HG03039 (cell line): Measurements from ENCODE around the gene TERB2.
"Not testable (repeated sequence)": the region's sequence is repeated elsewhere in the genome, so short reads cannot be mapped to it uniquely, and the experiment has no call there.

Source experiments
- ATAC-seq: cut with Tn5 transposase; IDR thresholded peaks from one replicate; pipeline ENCODE4 v1.9.1; 2021; ENCODE audit warnings: mild to moderate bottlenecking, moderate library complexity; ENCODE audit not compliant: unreplicated experiment

TERB2 gene

GRCh38 chr15:44956388-44956787 lies at the start of gene TERB2:
Gene TERB2 (plus strand): TSS chr15:44956687. CDS start chr15:44956719, 32 bp downstream.
- no peak for ATAC-seq

GRCh38 chr15:44909423-44909822 lies 47.1 kb upstream of the TERB2 start:
- ATAC-seq, result no peak

- ATAC-seq, result no peak
These were observed 45.4 kb upstream of the TERB2 start for GRCh38 chr15:44910981-44911625.

- not testable (repeated sequence) for ATAC-seq
These were observed 44.3 kb upstream of the TERB2 start for GRCh38 chr15:44912186-44912585.

GRCh38 chr15:44912974-44913448 lies 43.5 kb upstream of the TERB2 start:
- ATAC-seq, result not testable (repeated sequence)

GRCh38 chr15:44918136-44918535 lies 38.4 kb upstream of the TERB2 start:
- ATAC-seq, result no peak

- ATAC-seq, result not testable (repeated sequence)
These were observed 27.8 kb upstream of the TERB2 start for GRCh38 chr15:44928658-44929057.

- not testable (repeated sequence) for ATAC-seq
These were observed 26.2 kb upstream of the TERB2 start for GRCh38 chr15:44930283-44930682.

GRCh38 chr15:44958302-44958701 lies 1.8 kb downstream of the TERB2 start:
- not testable (repeated sequence) for ATAC-seq

GRCh38 chr15:44968475-44968874 lies 12.0 kb downstream of the TERB2 start:
- no peak for ATAC-seq

GRCh38 chr15:44971036-44971435 lies 14.5 kb downstream of the TERB2 start:
- ATAC-seq, result no peak

- not testable (repeated sequence) for ATAC-seq
These were observed 19.7 kb downstream of the TERB2 start for GRCh38 chr15:44976183-44976582.

- ATAC-seq, result not testable (repeated sequence)
These were observed 21.3 kb downstream of the TERB2 start for GRCh38 chr15:44977781-44978180.

GRCh38 chr15:44979617-44980339 lies 23.3 kb downstream of the TERB2 start:
- ATAC-seq, result not testable (repeated sequence)

GRCh38 chr15:44984144-44984543 lies 27.7 kb downstream of the TERB2 start:
- not testable (repeated sequence) for ATAC-seq

- ATAC-seq, result not testable (repeated sequence)
These were observed 30.0 kb downstream of the TERB2 start for GRCh38 chr15:44986346-44987055.

- ATAC-seq, result not testable (repeated sequence)
These were observed 31.2 kb downstream of the TERB2 start for GRCh38 chr15:44987711-44988110.

GRCh38 chr15:44988184-44988869 lies 31.8 kb downstream of the TERB2 start:
- not testable (repeated sequence) for ATAC-seq

- ATAC-seq, result not testable (repeated sequence)
These were observed 32.4 kb downstream of the TERB2 start for GRCh38 chr15:44988870-44989219.

GRCh38 chr15:44997632-44998031 lies 41.1 kb downstream of the TERB2 start:
- not testable (repeated sequence) for ATAC-seq

GRCh38 chr15:44999105-44999504 lies 42.6 kb downstream of the TERB2 start:
- no peak for ATAC-seq
